H7 (cell line): ENCODE measurements around the gene NCBP1. TPM values are rescaled to one million over a fixed set of nuclear protein-coding genes. Genes with fewer than 3 reads are reported as not detected.
"Not testable (repeated sequence)": the region's sequence is repeated elsewhere in the genome, so short reads cannot be mapped to it uniquely, and the experiment has no call there.

Experiments used
- DNase-seq: peaks from one replicate; pipeline ENCODE4 v3.0.0; 2012
- H3K27me3 ChIP-seq: 2 replicates; pipeline ENCODE4 v1.6.0; 2011; ENCODE audit warnings: mild to moderate bottlenecking, low read length; ENCODE audit not compliant: control insufficient read depth, insufficient read depth
- H3K36me3 ChIP-seq: replicated peaks from 2 replicates; pipeline ENCODE4 v1.5.1; 2011; ENCODE audit warnings: low read length; ENCODE audit not compliant: control insufficient read depth, insufficient read depth
- H3K4me3 ChIP-seq: 2 replicates; pipeline ENCODE4 v1.5.1; 2011; ENCODE audit warnings: low read depth, mild to moderate bottlenecking, control low read depth, low read length, moderate library complexity; ENCODE audit not compliant: insufficient read depth
- total RNA-seq: library from RNA; depleted of rRNA; stranded (reverse); fragments of >200 nt; shearing (Covaris generic); gene quantifications from 2 replicates; pipeline ENCODE4 v1.2.3, GENCODE V29; 2014; rRNA removed

NCBP1 gene, protein sequence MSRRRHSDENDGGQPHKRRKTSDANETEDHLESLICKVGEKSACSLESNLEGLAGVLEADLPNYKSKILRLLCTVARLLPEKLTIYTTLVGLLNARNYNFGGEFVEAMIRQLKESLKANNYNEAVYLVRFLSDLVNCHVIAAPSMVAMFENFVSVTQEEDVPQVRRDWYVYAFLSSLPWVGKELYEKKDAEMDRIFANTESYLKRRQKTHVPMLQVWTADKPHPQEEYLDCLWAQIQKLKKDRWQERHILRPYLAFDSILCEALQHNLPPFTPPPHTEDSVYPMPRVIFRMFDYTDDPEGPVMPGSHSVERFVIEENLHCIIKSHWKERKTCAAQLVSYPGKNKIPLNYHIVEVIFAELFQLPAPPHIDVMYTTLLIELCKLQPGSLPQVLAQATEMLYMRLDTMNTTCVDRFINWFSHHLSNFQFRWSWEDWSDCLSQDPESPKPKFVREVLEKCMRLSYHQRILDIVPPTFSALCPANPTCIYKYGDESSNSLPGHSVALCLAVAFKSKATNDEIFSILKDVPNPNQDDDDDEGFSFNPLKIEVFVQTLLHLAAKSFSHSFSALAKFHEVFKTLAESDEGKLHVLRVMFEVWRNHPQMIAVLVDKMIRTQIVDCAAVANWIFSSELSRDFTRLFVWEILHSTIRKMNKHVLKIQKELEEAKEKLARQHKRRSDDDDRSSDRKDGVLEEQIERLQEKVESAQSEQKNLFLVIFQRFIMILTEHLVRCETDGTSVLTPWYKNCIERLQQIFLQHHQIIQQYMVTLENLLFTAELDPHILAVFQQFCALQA
- 34.1 and 35.3 TPM in 2 replicates for total RNA-seq

DNA sequence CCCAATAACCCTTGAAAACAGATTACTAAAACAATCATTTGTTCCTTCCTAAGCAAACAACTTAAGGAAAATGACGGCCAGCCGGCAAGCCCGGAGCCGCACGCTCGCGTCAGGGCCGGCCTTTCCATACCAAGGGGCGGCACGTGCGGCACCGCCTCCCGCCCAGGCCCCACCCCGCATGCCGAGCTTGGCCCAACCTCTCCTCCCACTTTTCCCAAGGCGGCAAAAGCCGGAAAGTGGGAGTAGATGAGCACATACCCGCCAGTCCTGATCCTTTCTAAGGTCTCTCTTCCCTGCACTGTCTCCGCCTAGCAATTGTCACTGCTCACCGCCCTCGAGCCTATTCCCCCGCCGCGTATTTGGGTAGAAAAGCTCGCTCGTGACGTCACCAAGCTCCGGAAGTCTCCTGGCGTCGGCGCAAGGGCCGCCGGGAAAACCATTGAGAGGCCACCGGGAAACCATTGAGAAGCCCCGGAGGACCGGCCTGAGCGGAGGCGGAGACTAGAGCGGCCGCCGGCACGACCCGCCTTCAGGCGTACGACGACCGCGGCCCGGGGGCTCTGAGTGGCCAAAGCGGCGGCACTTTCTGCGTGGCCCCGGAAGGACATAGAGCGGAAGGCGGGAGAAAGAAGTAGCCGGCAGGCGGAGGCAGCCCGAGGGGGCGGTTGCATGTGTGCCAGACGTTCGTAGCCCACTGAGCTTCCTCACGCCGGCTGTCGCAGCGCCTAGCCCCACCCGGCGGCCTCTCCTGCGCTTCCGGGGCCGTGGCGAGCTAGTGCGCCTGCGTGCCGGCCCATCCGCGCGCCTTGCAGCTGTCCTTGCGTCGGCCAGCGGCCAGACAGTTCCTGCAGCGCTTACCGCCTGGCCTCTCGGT lies at the start of gene NCBP1, which contains the start of gene TSTD2:
Gene NCBP1, plus strand, starts transcription at position 837 of the 874 bp plus-strand sequence. CDS start 61 bp downstream, outside the sequence.
Gene TSTD2, minus strand, starts transcription at position 384 of the 874 bp plus-strand sequence. CDS start 5,806 bp downstream, outside the sequence.
- Histone ChIP-seq H3K4me3 (peak within 1 kb of the TSS; percentile 94), H3K27me3 (no peaks in the 10 kb centered on the region), H3K36me3 (no peaks in the 10 kb centered on the region; the same call in 1 of the 2 replicates)
- peak; percentile 90 for DNase-seq

DNA sequence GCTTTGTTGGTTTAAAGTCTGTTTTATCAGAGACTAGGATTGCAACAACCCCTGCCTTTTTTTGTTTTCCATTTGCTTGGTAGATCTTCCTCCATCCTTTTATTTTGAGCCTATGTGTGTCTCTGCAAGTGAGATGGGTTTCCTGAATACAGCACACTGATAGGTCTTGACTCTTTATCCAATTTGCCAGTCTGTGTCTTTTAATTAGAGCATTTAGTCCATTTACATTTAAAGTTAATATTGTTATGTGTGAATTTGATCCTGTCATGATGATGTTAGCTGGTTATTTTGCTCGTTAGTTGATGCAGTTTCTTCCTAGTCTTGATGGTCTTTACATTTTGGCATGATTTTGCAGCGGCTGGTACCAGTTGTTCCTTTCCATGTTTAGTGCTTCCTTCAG lies 48.8 kb upstream of the NCBP1 start:
- H3K36me3 ChIP-seq, DNase-seq, H3K27me3 ChIP-seq, H3K4me3 ChIP-seq: not testable (repeated sequence)

DNA sequence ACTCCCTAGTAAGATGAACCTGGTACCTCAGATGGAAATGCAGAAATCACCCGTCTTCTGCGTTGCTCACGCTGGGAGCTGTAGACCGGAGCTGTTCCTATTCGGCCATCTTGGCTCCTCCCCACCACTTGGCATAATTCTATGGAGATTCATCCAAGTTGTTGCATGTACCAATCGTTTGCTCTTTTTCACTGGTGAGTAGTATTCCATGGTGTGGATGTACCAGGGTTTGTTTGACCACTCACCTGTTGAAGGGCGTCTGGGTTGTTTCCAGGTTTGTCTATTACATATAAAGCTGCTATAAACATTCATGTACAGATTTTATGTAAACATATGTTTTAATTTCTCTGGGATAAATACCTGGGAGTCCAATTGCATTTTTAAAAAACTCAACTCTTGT lies 46.7 kb upstream of the NCBP1 start:
- not testable (repeated sequence) for DNase-seq, H3K4me3 ChIP-seq

DNA sequence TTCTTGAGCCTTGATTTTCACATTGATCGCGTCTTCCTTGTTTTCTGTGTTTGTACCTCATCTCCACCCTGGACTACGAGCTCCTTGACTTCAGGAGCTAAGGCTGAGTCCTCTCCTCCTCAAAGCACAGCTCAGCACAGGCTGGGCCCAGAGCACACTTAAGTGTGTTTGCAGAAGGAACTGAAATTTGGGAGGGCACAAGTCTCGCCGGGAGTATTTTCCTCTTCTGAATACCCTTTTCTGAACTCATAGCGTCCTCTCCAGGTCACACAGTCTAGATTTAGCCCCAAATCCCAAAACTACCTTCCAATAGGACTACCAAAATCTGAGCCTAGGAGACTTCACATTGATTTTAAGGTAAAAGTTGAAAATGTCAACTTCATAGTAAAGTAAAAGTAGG lies 42.1 kb upstream of the NCBP1 start:
- Histone ChIP-seq H3K4me3 (no peak overlapping the region), H3K36me3 (no peaks in the 10 kb centered on the region), H3K27me3 (no peaks in the 10 kb centered on the region)
- DNase-seq = peak; percentile 47

More for the DNA sequence above, 46.7 kb upstream of the NCBP1 start:
- not testable (repeated sequence) for H3K36me3 ChIP-seq, H3K27me3 ChIP-seq

DNA sequence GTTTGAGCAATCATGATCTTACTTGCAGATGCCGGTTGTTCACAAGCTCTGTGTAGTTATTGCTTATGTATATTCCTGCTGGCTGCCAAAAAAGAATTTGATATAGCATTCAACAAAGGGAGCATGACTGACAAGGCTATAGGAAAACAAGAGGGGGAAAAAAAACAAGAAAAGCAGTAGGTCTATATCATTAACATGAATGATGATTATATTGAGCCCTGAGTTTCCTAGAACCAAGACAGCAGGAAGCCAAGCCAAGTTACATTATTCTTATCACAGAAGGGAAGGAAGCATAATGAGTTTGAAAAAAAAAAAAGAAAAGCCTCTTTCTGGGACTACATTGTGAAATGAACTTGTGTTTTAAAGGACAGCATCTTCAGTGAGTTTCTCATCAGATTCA lies 41.5 kb upstream of the NCBP1 start:
- no peak overlapping the region for H3K4me3 ChIP-seq
- no peak for DNase-seq
- no peaks in the 10 kb centered on the region for H3K27me3 ChIP-seq
- H3K36me3 ChIP-seq = no peaks in the 10 kb centered on the region

DNA sequence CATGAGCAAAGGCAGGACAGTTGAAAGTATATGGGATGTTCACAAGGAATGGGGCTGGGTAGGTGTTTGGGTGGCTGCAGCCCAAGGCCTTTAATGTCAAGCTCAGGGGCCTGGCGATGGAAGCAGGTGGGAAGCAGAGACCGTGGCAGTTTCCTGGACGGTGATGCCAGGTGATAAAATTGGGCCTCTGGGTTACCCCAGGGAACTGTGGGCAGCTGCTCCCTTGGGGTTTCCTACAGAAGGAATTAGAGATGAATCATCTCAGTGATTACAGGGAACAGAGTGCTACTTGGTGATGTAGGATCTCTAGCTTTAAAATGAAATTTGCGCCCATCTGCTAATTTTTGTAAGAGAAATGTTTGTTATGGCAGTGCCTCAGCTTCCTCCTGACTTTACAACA lies 39.7 kb upstream of the NCBP1 start:
- no peaks in the 10 kb centered on the region for H3K27me3 ChIP-seq
- H3K36me3 ChIP-seq = no peaks in the 10 kb centered on the region
- no peak overlapping the region for H3K4me3 ChIP-seq
- no peak for DNase-seq

DNA sequence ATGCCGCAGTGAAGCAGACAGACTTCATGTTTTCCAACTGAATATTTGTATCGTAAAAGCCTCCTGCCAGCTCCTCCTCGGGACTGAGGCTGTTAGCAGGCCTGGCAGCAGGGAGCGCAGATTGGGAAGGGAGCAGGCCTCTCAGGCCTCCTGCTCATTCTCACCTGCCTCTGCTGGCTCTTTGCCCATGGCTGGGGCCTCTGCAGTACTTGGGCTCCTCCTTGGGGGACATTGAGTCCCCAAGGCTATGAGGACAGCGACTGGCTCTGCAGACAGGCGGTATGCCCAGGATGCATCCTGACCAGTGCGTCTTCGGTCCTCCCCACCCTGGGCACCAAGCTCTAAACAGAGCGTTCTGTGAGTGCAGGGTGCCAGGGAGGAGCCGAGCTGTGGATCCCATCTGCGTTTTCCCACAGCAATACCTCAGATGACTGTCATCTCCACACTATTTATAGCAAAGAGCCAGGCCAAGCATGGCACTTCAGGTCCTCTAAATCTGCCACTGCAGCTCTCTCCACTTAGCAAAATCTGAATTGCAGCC lies 39.2 kb upstream of the NCBP1 start:
- H3K27me3 ChIP-seq = no peaks in the 10 kb centered on the region
- H3K4me3 ChIP-seq = no peak overlapping the region
- DNase-seq = no peak
- no peaks in the 10 kb centered on the region; the same call in 1 of the 2 replicates for H3K36me3 ChIP-seq

DNA sequence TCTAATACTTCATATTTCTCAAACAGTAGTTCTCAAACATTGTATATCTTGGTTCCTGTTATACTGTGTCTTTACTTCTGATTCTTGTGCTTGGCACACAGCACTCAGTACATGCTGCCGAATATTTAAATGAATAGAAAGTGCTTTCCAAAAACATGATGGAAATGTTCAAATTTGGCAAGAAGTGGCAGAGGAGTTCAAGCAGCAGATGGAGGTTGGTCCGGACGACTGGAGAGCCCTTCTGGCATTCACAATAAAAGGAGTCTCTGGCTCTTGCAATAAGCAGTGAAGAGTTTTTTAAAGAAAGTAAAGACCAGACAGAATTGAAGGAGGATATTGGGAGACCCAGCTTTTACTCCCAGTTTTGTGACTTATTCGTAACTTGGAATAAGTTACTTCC lies 36.7 kb upstream of the NCBP1 start:
- no peak for DNase-seq
- Histone ChIP-seq H3K36me3 (peaks cover 4% of the 10 kb centered on the region), H3K27me3 (no peaks in the 10 kb centered on the region), H3K4me3 (no peak overlapping the region)

DNA sequence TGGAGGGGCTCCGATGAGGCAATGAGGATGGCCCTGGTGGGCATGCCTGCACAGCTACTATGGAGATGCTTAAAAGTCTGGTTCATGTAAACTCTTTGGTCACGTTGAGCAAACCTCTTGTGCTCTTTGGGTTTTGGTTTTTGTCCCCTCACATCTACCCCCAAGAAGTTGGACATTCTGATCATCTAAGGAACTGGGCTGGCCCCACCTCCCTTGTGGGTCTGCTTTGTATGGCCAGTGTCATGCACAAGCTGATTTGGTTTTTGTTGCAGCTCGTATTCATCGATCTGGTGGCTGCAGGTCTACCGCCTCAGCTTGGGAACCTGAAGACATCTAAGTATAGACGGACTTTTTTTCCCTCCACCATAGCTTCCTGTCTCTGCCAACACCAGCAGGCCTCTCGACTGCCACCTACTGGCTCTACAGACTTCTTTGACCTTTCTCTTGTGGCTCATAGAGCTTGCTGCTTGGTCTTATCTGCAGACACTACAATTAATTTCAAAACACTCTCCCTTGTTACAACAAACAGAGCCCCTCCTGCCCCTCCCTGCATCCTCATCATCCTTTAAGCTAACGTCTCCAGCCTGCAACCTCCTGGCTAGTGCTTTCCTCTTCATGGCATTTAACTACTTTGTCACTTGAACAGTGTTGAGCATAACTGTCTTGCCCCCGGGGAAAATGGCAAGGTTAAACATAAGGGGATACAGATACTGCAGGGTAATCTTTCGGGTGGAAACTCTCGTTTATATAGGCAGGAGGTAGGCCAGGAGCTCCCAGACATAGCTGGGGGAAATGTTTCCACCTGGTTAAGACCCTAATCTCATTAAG lies 34.9 kb upstream of the NCBP1 start:
- no peak overlapping the region for H3K4me3 ChIP-seq
- peaks cover 11% of the 10 kb centered on the region for H3K36me3 ChIP-seq
- no peaks in the 10 kb centered on the region for H3K27me3 ChIP-seq
- peak; percentile 74 for DNase-seq

DNA sequence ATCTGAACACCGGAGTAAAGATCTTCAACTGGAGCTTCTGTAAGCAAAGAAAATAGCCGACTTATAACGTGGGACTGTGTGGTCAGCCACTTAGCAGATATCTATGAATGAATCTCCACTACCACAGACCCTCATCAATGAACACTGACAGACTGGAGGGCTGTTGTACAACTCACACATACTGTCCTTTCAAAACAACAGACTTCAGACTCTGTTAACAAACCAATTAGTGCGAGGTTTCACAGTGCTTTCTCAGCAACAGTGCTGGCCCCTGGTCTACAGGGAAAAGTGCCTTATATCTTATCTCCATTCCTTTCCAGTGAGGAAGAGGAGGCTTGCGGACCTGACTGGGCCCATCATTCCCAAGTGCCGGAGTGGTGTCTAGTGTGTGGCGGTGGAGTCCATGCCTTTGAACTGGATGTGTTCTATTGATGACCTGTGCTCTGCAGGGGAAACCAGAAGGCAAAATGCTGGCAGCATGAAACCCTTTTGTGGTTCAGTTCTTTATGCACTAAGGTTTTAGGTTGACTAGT lies 34.2 kb upstream of the NCBP1 start:
- peaks cover 12% of the 10 kb centered on the region for H3K36me3 ChIP-seq
- DNase-seq = no peak
- no peaks in the 10 kb centered on the region for H3K27me3 ChIP-seq
- H3K4me3 ChIP-seq = no peak overlapping the region

DNA sequence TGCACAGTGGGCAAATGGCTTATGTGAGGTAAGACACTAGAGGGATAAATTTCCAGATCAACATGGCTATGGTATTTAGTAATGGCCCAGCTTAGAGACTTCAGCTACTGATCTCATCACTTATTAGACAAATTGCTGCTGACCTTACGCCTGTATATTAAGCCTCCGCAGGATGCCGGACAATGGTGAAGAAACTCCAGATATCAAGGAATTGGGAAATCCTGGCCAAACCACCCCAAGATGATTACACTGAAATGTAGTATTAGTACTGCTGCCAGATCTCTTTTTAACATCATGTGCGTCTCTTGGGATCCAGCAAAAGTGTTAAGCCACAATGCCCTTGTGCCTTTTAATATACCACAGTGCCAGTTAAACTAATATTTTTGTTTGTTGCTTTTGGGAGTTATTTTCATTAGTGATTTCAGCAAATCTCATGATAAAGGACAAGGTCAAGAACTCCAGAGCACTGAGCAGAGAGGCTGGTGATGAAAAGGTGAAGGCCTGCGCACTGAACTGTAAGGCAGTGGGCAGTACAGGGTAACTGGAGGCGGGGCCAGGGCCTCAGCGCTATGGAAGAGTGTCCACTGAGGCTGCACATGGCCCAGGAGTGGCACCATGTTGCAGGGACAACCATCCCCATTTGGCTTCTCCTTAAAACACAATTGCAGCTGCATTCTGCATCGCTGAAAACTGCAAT lies 32.9 kb upstream of the NCBP1 start:
- H3K36me3 ChIP-seq = peaks cover 19% of the 10 kb centered on the region
- no peak for DNase-seq
- no peak overlapping the region for H3K4me3 ChIP-seq
- H3K27me3 ChIP-seq = no peaks in the 10 kb centered on the region

DNA sequence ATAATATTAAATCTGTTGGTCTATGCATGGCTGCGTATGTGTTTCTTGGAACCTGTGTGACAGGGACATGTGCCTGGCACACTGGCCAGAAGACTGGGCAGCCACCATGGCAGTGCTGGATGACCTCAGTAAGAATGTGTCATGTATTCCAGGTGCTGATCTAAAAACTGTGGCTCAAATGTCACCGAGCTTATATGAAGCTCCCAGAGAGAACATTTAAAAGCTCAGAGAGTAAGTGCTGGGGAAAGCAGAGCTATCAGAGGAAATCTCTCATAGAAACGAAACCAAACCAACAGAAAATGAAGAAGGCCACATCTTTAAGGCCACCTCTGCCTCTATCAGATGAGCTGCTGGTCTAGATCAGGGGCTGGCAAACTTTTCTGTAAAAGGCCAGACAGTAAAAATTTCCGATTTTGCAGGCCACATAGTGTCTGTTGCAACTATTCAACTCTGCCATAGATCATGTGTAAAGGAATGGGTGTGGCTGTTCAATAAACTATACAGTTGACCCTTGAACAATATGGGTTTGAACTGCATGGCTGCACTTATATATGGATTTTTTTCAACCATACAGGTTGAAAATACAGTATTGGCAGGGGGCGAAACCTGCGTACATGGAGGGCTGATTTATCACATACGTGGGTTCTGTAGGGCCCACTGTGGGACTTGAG lies 32.3 kb upstream of the NCBP1 start:
- no peak overlapping the region for H3K4me3 ChIP-seq
- peaks cover 19% of the 10 kb centered on the region for H3K36me3 ChIP-seq

More for the DNA sequence above, 32.3 kb upstream of the NCBP1 start:
- no peak for DNase-seq
- no peaks in the 10 kb centered on the region for H3K27me3 ChIP-seq
